ENCODE data around the gene KIAA2012.
"Not testable (repeated sequence)": the region's sequence is repeated elsewhere in the genome, so short reads cannot be mapped to it uniquely, and the experiment has no call there.

DNA sequence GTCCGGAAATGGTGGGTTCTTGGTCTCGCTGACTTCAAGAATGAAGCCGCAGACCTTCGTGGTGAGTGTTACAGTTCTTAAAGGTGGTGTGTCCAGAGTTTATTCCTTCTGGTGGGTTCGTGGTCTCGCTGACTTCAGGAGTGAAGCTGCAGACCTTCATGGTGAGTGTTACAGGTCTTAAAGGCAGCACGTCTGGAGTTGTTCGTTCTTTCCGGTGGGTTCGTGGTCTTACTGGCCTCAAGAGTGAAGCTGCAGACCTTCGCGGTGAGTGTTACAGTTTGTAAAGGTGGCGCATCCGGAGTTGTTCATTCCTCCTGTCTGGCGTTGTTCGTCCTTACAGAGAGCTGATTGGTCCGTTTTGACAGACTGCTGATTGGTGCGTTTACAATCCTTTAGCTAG, 63.0 kb downstream of the KIAA2012 start:
- TF ChIP-seq, protein P1, sequence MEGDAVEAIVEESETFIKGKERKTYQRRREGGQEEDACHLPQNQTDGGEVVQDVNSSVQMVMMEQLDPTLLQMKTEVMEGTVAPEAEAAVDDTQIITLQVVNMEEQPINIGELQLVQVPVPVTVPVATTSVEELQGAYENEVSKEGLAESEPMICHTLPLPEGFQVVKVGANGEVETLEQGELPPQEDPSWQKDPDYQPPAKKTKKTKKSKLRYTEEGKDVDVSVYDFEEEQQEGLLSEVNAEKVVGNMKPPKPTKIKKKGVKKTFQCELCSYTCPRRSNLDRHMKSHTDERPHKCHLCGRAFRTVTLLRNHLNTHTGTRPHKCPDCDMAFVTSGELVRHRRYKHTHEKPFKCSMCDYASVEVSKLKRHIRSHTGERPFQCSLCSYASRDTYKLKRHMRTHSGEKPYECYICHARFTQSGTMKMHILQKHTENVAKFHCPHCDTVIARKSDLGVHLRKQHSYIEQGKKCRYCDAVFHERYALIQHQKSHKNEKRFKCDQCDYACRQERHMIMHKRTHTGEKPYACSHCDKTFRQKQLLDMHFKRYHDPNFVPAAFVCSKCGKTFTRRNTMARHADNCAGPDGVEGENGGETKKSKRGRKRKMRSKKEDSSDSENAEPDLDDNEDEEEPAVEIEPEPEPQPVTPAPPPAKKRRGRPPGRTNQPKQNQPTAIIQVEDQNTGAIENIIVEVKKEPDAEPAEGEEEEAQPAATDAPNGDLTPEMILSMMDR (conservative IDR thresholded peaks at IDR 0.05; ENCODE audit: low read depth, low read length): not testable (repeated sequence)
- TF ChIP-seq EZH2 (IDR thresholded peaks at IDR 0.05; ENCODE audit: borderline replicate concordance, low read depth, low read length, poor library complexity, severe bottlenecking): not testable (repeated sequence)

Measured in A673 (cell line).